ENCODE data around the gene HSD17B4.

DNA sequence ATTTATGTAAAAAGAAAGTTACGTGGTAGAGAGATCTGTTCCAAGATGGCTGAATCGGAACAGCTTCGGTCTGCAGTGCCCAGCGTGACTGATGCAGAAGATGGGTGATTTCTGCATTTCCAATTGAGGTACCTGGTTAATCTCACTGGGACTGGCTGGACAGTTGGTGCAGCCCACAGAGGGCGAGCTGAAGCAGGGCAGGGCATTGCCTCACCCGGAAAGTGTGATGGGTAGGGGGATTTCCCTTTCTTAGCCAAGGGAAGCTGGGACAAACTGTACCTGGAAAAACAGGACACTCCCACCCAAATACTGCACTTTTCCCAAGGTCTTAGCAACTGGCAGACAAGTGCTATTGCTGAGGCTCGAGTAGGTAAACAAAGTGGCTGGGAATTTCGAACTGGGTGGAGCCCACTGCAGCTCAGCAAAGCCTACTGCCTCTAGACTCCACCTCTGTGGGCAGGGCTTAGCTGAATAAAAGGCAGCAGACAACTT is 13.1 kb upstream of the HSD17B4 start:
- no peak for TF ChIP-seq EZH2 (IDR thresholded peaks at IDR 0.05; ENCODE audit: low read length, missing control alignments)
- no peak for TF ChIP-seq CTCF (conservative IDR thresholded peaks at IDR 0.05 in 1 of 2, IDR thresholded peaks at IDR 0.05 in 1 of 2; ENCODE audit: low read depth in 1 of 2, low read length in 2 of 2)

All from fibroblast of lung (primary cell).